GM18870 (cell line): ENCODE results near the gene ACSF3.

ENCODE experiments used
- ATAC-seq: cut with Tn5 transposase; IDR thresholded peaks from one replicate; pipeline ENCODE4 v1.9.1; 2021; ENCODE audit warnings: moderate library complexity; ENCODE audit not compliant: unreplicated experiment

The ACSF3 gene

DNA sequence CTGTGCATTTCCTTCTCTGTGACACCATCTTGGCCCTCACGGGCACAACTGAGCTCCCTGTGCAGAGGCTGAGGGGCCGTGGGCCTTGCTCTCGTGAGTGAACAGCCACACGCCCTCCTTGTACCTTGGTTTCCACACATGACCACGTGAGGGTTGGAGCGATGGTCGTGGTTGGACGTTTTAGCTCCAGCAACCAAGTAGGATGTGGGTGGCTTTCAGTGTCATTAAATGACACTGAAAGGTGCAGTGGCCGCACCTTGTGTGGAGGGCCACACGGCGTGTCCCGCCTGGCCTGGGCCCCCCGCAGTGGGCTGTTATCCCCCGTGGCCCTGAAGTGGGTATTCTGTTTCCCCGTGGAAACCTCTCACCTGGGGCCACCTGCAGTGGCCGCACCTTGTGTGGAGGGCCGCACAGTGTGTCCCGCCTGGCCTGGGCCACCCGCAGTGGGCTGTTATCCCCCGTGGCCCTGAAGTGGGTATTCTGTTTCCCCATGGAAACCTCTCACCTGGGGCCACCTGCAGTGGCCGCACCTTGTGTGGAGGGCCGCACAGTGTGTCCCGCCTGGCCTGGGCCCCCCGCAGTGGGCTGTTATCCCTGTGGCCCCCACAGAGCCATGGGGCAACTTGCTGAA is 28.2 kb downstream of the ACSF3 start:
- ATAC-seq = no peak

DNA sequence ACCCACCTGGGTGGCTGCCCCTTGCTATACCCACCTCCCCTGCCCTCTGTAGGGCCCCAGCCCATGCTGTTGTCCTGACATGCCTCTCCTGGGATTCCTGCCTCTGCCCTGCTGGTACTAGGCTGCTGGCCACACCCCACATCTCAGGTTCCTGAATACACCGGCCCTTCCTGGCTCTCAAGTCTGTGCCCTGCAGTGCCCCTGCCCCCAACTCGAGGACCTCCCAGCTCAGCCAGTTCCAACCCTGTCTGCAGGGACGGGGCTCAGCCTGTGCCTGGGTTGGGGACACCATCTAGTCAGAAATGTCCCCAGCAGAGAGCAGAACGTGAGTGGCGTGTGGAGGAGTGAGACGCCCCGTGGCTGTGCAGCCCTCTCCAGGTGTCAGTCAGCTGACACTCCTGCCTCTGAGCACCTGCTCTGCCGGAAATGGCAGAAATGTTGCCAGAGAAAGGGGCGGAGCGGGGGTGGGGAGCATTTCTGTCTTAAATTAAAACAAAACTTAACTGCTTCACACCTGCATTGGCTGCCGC is 28.7 kb downstream of the ACSF3 start:
- no peak for ATAC-seq

- ATAC-seq = no peak
Measured at GRCh38 chr16:89123001-89123830, 29.6 kb downstream of the ACSF3 start.

DNA sequence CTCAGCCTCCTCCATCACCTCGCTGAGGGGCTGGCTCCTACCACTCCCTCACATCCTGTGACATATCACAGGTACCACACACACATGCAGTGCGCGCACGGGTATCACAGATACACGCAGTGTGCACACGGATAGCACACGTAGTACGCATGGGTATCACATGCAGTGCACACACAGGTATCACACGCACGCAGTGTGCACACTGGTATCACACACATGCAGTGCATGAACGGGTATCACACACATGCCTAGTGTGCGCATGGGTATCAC is 30.1 kb downstream of the ACSF3 start:
- no peak for ATAC-seq

DNA sequence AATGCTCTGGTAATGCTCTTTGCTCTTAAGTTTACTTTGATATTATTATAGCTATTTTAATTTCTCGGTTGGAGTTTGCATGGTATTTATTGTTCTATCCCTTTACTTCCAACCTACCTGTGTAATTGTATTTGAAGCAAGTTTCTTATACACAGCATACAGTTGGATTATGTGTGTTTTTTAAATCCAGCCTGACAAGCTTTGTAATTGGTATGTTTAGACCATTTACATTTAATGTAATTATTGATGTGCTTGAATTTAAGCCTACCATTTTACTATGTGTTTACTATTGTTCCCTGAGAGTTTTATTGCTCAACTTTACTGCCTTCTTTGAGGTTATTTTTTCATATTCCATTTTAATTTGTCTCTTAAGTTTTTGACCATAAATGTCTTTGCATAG is 35.7 kb downstream of the ACSF3 start:
- no peak for ATAC-seq

DNA sequence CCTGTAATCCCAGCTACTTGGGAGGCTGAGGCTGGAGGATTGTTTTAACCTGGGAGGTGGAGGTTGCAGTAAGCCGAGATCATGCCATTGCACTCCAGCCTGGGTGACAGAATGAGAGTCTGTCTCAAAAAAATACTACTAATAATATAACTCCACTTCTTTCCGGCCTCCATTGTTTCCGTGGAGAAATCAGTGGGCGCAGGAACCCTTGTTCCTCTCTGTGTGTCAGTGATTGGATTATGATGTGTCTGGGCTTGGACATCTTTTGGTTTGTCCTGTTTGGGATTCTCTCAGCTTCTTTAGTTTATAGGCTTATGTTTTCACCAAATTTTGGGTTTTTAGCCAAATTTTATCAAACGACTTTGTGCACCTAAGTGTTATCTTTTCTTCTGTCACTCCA is 36.8 kb downstream of the ACSF3 start:
- ATAC-seq = no peak

DNA sequence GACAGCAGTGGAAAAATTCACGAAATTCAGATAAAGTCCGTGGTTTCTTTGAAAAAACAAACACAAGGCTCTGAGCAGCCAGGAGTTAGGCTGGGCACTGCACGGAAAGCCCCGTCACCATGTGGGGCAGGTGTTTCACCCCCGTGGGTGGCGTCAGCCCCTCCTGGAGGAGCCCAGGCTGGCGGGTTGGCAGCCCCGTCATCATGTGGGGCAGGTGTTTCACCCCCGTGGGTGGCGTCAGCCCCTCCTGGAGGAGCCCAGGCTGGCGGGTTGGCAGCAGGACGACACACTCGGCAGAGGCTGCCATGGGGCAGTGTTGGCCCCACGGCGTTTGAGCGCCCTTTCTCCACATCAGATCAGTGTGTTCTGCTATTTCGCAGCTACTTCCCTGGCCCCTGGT is 38.1 kb downstream of the ACSF3 start:
- ATAC-seq = no peak

GRCh38 chr16:89132194-89133005 is 38.7 kb downstream of the ACSF3 start:
- ATAC-seq = no peak

DNA sequence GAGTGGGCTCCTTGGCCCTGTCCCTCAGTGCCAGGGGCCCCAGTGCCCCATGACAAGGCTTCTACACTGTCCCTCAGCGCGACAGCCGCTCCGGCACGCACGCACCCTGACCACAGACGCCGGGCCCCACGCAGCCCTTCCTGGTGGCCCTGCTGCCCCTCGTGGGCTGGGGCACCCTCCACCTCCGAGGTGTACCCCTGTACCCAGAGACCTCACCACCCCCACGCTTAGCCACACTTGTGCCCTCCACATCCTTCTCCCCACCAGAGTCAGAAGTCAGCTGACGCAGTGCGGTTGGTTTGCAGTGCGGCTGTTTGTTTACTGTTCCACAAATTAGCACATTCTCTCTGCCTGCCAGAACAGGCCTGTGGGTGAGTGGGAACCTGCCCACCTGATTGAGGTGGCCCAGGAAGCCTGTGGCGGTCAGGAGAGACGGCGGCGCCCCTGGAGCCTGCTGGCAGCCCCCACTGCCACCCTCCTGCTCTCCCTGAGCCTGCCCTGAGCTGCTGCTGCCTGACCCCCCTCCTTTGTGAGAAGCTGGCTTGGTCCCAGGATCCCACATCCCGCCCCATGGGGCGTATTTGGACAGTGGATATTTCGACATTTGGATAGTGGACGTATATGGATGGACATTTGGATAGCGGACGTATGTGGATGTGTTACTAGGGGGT is 39.9 kb downstream of the ACSF3 start:
- ATAC-seq = no peak

GRCh38 chr16:89134269-89134668 is 40.6 kb downstream of the ACSF3 start:
- no peak for ATAC-seq

DNA sequence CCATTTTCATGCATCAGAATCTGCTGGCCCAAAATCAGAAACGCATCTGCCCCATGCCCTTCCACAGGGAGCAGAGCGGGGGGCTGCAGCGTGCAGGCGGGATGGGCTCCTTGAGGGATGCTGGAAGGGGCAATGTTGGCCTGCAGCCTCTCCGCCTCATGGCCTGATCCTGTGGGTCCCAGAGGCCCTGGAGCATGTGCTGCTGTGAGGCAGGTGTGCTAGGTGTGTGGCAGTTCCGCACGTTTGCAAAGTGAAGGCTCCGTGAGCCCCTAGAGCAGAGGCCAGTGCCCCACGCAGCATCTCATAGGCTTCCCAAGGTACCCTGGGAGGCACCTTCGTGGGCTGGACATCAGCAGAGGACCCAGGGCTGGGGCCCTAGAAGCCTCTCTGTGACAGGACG is 41.5 kb downstream of the ACSF3 start:
- ATAC-seq = no peak

DNA sequence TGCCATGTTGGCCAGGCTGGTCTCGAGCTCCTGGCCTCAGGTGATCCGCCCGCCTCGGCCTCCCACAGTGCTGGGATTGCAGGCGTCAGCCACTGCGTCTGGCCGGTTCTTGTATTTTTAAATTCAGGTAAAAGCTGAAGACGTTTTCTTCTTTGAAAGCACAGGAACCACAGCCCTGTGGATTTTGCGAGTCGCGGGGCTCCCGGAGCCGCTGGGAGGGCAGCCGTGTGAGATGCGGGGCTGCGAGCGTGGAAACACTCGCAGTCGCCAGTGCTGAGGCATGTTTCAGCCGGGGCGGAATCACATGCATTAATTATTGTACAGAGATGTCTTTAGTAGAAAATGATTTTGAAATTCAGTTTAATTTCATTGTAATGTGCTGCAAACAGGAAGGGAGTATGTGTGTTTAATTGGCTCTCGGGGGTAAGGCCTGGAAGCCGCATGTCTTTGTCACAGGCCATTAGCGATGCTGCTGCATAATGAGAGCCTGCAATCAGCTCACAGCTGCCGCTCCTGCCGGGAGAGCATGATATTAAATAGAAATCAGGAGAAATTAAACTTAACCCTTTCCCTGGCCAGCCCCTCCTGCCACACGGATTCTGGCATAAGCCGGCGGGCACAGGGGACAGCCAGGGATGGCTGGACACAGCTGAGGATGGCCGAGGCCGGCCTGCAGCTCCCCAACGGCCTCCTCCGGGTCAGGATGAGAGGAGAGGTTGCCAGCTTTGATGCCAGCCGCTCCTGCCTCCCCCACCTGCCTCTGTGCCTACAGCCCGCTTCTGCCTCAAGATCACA is 42.5 kb downstream of the ACSF3 start:
- ATAC-seq = no peak

DNA sequence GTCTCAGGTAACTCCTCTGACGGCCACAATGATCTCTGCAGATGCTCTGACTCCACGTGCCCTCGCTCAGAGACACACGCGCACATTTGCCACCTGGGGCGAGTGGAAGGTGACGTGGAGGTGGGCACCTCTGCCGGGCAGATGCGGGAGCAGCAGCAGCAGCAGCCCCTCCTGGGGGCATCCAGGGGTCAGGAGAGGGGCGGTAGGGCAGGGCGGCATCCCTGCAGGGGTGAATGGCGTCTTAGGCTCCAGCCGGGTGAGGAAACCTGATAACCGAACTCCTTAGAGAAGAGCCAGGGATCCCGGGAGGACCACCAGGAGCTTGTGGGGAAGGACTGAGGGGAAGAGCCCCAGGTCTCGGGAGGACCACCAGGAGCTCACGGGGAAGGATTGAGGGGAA is 43.3 kb downstream of the ACSF3 start:
- no peak for ATAC-seq

DNA sequence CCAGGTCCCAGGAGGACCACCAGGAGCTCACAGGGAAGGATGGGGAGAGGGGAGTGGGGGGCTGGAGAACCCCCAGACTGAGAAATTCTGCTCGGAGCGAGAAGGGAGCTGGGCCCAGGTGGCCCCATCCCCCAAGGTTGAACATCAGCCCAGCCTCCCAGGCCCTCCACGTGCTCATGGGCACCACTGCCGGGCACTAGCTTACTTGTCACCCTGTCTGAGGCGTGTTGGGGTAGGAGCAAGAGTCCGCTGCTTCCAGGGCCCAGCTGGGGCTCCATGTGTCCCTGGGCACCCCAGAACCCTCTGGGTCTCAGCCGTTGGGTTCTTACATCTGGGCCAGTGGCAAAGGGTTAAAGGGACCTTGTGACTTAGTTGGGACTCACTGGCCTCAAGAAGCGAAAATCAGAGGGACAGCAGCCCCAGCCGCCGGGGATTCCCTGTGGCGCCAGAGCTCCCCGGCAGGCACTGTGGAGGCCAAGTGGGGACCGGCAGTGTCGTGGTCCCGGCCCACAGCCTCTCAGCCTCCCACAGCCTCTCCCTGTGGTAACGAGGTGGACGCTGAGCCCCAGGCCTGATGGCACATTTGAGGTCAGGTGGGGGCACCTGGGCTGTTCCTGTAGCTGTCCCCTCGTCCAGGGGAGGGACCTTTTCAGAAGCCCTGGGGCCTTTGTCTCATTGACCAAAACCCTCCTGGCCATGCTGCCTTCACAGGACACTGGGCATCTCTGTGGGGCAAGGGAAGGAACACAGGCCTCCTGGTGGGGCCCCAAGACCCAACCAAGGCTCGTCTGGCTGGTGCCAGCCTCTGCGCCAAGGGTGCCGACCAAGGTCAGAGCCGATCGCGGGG is 44.2 kb downstream of the ACSF3 start:
- no peak for ATAC-seq

GRCh38 chr16:89138513-89138795 is 44.8 kb downstream of the ACSF3 start:
- ATAC-seq = no peak

GRCh38 chr16:89138843-89139520 is 45.3 kb downstream of the ACSF3 start:
- no peak for ATAC-seq

DNA sequence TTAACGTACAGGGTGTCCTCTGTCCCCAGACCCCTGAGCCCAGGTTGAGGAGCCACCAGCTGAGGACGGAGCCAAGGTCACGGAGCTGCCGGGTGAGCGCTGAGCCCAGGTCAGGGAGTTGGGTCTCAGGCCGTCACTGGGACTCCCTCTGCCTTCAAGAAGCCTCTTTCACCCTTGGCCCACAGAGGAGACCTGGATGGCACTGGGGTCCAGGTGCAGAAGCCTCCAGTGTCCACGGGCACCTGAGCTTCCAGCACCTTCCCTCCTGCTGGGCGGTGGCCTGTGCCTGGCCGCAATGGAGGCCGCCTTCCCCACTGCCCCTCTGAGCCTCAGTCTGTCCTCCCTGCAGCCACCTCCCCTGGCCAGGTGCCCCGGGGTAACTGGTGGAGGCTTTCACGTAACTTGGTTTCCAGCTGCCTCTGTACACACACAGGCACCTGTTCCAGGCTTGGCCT is 46.3 kb downstream of the ACSF3 start:
- no peak for ATAC-seq

DNA sequence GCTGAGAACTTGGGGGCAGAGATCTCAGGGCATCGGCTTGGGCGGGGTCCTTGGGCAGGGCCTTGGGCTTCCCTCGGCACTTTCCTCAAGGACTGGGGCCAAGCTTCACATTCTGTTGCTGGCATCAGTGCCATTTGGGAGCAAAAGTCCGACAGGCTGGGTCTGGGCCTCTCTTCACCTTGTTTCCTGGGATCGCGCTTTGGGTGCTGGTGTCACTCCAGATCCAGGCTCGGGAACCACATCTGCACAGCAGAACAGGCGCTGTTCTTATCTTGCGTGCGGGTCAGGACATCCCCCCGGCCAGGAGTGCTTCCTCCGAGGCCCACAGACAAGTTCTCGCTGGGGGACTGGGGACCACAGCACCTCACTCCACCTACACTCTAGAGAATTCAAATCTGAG is 46.7 kb downstream of the ACSF3 start:
- ATAC-seq = no peak
